Hepatocyte (in vitro differentiated cells): ENCODE results near the gene EML6.

Experiments used
- EZH2 ChIP-seq: fragments of 200-600 bp; sonication (generic); IDR thresholded peaks from 2 replicates; pipeline ENCODE4 v1.6.1; 2016; ENCODE audit warnings: antibody characterized with exemption, mild to moderate bottlenecking, borderline replicate concordance
- TF ChIP-seq, protein P1 (sequence below): fragments of 200-600 bp; sonication (generic); IDR thresholded peaks from 2 replicates; pipeline ENCODE4 v1.5.1; 2016; ENCODE audit warnings: antibody characterized with exemption, mild to moderate bottlenecking; ENCODE audit not compliant: poor library complexity

DNA sequence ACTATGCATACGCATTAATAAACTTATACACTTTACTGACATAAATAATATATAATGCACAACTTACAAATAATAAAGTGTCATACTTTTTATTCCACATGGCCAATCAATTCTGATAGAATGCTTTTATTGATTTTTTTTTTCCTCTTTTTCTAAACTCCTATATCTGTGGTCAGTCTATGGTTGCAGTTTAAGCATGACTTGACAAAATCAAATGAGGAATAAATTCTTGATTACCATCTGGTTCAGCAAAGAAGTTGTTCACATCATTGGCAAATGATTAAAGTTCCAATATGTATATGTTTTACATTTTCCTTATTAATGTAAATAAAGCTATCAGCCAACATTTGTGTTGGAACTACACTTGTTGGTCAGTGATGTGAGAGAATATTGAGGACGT is 83.5 kb downstream of the EML6 start:
- TF ChIP-seq, protein P1, sequence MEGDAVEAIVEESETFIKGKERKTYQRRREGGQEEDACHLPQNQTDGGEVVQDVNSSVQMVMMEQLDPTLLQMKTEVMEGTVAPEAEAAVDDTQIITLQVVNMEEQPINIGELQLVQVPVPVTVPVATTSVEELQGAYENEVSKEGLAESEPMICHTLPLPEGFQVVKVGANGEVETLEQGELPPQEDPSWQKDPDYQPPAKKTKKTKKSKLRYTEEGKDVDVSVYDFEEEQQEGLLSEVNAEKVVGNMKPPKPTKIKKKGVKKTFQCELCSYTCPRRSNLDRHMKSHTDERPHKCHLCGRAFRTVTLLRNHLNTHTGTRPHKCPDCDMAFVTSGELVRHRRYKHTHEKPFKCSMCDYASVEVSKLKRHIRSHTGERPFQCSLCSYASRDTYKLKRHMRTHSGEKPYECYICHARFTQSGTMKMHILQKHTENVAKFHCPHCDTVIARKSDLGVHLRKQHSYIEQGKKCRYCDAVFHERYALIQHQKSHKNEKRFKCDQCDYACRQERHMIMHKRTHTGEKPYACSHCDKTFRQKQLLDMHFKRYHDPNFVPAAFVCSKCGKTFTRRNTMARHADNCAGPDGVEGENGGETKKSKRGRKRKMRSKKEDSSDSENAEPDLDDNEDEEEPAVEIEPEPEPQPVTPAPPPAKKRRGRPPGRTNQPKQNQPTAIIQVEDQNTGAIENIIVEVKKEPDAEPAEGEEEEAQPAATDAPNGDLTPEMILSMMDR, result no peak
- TF ChIP-seq EZH2, result no peak
